Neural progenitor cell (in vitro differentiated cells): ENCODE results near the gene CPSF6.

ENCODE experiments used
- EZH2 ChIP-seq: fragments of 200-600 bp; sonication (generic); IDR thresholded peaks from 2 replicates; pipeline ENCODE4 v1.6.1; 2017; ENCODE audit warnings: antibody characterized with exemption, mild to moderate bottlenecking, moderate library complexity
- EZH2phosphoT487 ChIP-seq: fragments of 200-600 bp; sonication (generic); IDR thresholded peaks from 2 replicates; pipeline ENCODE4 v1.6.1; 2017; ENCODE audit warnings: antibody characterized with exemption
- TF ChIP-seq, protein P1 (sequence below): fragments of 200-600 bp; sonication (generic); IDR thresholded peaks from 2 replicates; pipeline ENCODE4 v1.5.1; 2017; ENCODE audit warnings: antibody characterized with exemption, mild to moderate bottlenecking

DNA sequence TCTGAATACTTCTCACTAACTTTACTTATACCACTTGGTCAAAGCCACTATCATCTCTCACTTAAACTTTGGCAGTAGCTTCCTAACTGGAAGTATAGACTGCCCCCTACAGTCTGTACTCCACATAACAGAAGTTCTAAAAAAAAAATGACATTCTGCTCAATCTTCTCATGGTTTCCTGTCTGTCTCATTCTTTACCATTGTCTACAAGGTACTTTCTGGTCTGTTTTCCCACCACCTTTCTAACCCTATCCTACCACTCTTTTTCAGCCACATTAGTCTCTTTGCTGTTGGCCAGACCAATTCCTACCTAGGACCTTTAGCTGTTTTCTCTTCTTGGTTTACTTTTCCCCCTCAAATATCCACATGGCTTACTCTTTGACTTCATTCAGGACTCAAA, 14.7 kb downstream of the CPSF6 start:
- TF ChIP-seq, protein P1, sequence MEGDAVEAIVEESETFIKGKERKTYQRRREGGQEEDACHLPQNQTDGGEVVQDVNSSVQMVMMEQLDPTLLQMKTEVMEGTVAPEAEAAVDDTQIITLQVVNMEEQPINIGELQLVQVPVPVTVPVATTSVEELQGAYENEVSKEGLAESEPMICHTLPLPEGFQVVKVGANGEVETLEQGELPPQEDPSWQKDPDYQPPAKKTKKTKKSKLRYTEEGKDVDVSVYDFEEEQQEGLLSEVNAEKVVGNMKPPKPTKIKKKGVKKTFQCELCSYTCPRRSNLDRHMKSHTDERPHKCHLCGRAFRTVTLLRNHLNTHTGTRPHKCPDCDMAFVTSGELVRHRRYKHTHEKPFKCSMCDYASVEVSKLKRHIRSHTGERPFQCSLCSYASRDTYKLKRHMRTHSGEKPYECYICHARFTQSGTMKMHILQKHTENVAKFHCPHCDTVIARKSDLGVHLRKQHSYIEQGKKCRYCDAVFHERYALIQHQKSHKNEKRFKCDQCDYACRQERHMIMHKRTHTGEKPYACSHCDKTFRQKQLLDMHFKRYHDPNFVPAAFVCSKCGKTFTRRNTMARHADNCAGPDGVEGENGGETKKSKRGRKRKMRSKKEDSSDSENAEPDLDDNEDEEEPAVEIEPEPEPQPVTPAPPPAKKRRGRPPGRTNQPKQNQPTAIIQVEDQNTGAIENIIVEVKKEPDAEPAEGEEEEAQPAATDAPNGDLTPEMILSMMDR, result peak; percentile 69
- TF ChIP-seq EZH2 (no peak), EZH2phosphoT487 (no peak)
